ENCODE measurements around the gene RBFOX2. TPM values are rescaled to one million over a fixed set of nuclear protein-coding genes. Genes with fewer than 3 reads are reported as not detected.
"Not testable (repeated sequence)": the region's sequence is repeated elsewhere in the genome, so short reads cannot be mapped to it uniquely, and the experiment has no call there.

Gene RBFOX2
- total RNA-seq, 1 donor from 2014 or later = 210 TPM

DNA sequence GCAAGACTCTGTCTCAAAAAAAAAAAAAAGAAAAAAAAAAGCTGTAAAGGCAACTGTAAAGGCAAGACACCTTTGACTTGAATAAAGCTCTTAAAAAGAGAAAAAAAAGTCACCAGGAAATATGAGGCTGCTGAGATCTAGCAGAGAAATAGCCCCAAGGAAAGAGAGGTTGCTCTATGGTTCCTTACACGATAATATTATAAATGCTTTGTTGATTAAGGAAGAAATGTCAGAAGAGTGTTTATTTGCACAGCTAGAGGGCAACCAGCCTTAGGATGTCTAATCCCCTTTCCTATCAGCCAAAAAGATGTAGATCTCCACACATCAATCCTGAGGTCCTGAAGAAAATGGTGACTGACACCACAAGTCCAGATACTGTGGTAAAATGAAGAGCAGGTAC is 32.0 kb downstream of the RBFOX2 start:
- TF ChIP-seq, protein P1, sequence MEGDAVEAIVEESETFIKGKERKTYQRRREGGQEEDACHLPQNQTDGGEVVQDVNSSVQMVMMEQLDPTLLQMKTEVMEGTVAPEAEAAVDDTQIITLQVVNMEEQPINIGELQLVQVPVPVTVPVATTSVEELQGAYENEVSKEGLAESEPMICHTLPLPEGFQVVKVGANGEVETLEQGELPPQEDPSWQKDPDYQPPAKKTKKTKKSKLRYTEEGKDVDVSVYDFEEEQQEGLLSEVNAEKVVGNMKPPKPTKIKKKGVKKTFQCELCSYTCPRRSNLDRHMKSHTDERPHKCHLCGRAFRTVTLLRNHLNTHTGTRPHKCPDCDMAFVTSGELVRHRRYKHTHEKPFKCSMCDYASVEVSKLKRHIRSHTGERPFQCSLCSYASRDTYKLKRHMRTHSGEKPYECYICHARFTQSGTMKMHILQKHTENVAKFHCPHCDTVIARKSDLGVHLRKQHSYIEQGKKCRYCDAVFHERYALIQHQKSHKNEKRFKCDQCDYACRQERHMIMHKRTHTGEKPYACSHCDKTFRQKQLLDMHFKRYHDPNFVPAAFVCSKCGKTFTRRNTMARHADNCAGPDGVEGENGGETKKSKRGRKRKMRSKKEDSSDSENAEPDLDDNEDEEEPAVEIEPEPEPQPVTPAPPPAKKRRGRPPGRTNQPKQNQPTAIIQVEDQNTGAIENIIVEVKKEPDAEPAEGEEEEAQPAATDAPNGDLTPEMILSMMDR (IDR thresholded peaks at IDR 0.05; ENCODE audit: unreplicated experiment) = no peak
- Mint-ChIP-seq H3K4me3 (no peak overlapping the region), H3K27me3 (ENCODE audit: low read depth) (no peaks in the 10 kb centered on the region), H3K9me3 (no peaks in the 10 kb centered on the region), H3K4me1 (peaks cover 27% of the 10 kb centered on the region), H3K27ac (no peak overlapping the region), H3K36me3 (peaks cover 14% of the 10 kb centered on the region)
- no peak for DNase-seq (ENCODE audit: low spot score in 2 of 2, unreplicated experiment in 2 of 2)

- Mint-ChIP-seq H3K4me3 (peak overlapping the region; percentile 3), H3K4me1 (peaks cover 25% of the 10 kb centered on the region), H3K9me3 (no peaks in the 10 kb centered on the region), H3K27me3 (ENCODE audit: low read depth) (no peaks in the 10 kb centered on the region), H3K27ac (peak overlapping the region; percentile 86), H3K36me3 (peaks cover 14% of the 10 kb centered on the region)
- TF ChIP-seq, protein P1 (IDR thresholded peaks at IDR 0.05; ENCODE audit: unreplicated experiment) = no peak
- no peak for DNase-seq (ENCODE audit: low spot score in 2 of 2, unreplicated experiment in 2 of 2)
Measured at GRCh38 chr22:35995772-35996171, 32.9 kb downstream of the RBFOX2 start.

DNA sequence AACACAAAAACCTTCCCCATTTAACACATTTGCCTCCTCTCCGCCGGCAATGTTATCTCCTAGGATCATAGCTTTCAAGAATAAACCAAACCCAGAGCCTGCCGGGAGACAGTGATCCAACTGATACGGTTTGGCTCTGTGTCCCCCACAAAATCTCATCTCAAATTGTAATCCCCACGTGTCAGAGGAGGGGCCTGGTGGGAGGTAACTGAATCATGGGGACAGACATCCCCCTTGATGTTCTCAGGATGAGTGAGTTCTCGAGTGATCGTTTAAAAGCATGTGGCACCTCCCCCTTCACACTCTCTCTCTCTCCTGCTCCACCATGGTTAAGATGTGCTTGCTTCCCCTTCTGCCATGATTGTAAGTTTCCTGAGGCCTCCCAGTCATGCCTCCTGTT is 33.3 kb downstream of the RBFOX2 start:
- H3K9me3 Mint-ChIP-seq = no peaks in the 10 kb centered on the region
- H3K36me3 Mint-ChIP-seq = peaks cover 14% of the 10 kb centered on the region
- H3K27ac Mint-ChIP-seq = peak overlapping the region; percentile 86
- DNase-seq (ENCODE audit: low spot score in 2 of 2, unreplicated experiment in 2 of 2) = no peak
- H3K4me3 Mint-ChIP-seq = peak overlapping the region; percentile 3
- H3K27me3 Mint-ChIP-seq (ENCODE audit: low read depth) = no peaks in the 10 kb centered on the region
- peaks cover 22% of the 10 kb centered on the region for H3K4me1 Mint-ChIP-seq
- TF ChIP-seq, protein P1 (IDR thresholded peaks at IDR 0.05; ENCODE audit: unreplicated experiment) = no peak

- DNase-seq (ENCODE audit: low spot score in 2 of 2, unreplicated experiment in 2 of 2); H3K27me3 Mint-ChIP-seq (ENCODE audit: low read depth); H3K27ac Mint-ChIP-seq; H3K4me3 Mint-ChIP-seq; H3K9me3 Mint-ChIP-seq: not testable (repeated sequence)
- peaks cover 18% of the 10 kb centered on the region for H3K4me1 Mint-ChIP-seq
- H3K36me3 Mint-ChIP-seq = peaks cover 14% of the 10 kb centered on the region
Measured at GRCh38 chr22:35993727-35994126, 34.9 kb downstream of the RBFOX2 start.

DNA sequence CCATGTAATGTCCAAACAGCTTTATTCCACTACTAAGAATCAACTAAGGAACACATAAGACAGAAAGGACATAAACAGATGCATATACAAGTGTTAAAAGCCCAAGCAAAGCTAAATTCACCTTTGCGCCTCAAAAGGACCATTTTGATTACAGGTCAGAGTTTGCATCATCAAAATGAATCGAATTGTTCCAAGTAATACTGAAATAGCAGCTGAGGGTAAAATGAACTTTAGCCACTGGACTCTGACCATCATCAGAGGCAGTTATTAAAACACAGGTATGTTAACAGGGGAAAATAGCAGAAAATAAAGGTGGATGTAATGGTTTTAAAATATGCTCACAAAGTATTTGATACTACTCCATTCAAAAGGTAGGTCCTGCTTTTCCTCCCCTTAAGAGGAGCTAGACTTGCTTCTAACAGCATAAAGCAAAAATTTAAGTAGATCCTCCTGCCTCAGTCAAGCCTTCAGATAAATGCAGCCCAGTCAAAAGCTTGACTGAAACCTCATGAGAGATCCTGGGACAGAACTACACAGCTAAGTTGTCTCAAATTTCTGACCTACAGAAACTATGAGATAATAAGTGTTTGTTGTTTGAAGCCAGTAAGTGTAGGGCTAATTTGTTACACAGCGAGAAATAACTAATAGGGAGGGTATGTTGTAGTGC is 35.4 kb downstream of the RBFOX2 start:
- TF ChIP-seq, protein P1 (IDR thresholded peaks at IDR 0.05; ENCODE audit: unreplicated experiment) = no peak
- H3K27me3 Mint-ChIP-seq (ENCODE audit: low read depth) = no peaks in the 10 kb centered on the region
- H3K36me3 Mint-ChIP-seq = peaks cover 14% of the 10 kb centered on the region
- peaks cover 18% of the 10 kb centered on the region for H3K4me1 Mint-ChIP-seq
- H3K27ac Mint-ChIP-seq = no peak overlapping the region
- DNase-seq (ENCODE audit: low spot score in 2 of 2, unreplicated experiment in 2 of 2) = no peak
- no peak overlapping the region for H3K4me3 Mint-ChIP-seq
- no peaks in the 10 kb centered on the region for H3K9me3 Mint-ChIP-seq

GRCh38 chr22:35991168-35991567 is 37.5 kb downstream of the RBFOX2 start:
- no peaks in the 10 kb centered on the region for H3K27me3 Mint-ChIP-seq (ENCODE audit: low read depth)
- no peak overlapping the region for H3K27ac Mint-ChIP-seq
- H3K4me3 Mint-ChIP-seq = no peak overlapping the region
- H3K4me1 Mint-ChIP-seq = peaks cover 28% of the 10 kb centered on the region
- TF ChIP-seq, protein P1 (IDR thresholded peaks at IDR 0.05; ENCODE audit: unreplicated experiment) = no peak
- DNase-seq (ENCODE audit: low spot score in 2 of 2, unreplicated experiment in 2 of 2) = no peak
- H3K9me3 Mint-ChIP-seq = no peaks in the 10 kb centered on the region
- peaks cover 14% of the 10 kb centered on the region for H3K36me3 Mint-ChIP-seq
